OCI-LY3 (cell line): ENCODE data around the gene DAZAP1.

Experiments used
- H2AFZ ChIP-seq: fragments of 200-600, 300-600 bp; shearing (Covaris generic); 2 replicates; pipeline ENCODE4 v1.6.0; 2014; ENCODE audit warnings: antibody characterized with exemption, low read depth, low read length
- H3K27ac ChIP-seq: fragments of 200-600, 300-600 bp; sonication (generic); 2 replicates; pipeline ENCODE4 v1.5.1; 2014; ENCODE audit warnings: mild to moderate bottlenecking, low read length, moderate library complexity, mixed read lengths
- H3K27me3 ChIP-seq: fragments of 200-600, 300-600 bp; sonication (generic); 2 replicates; pipeline ENCODE4 v1.6.1; 2014; ENCODE audit warnings: low read depth, low read length, mixed read lengths
- H3K36me3 ChIP-seq: fragments of 200-600, 300-600 bp; sonication (generic); replicated peaks from 2 replicates; pipeline ENCODE3; 2014; ENCODE audit warnings: low read depth, low read length, mixed read lengths
- H3K4me1 ChIP-seq: fragments of 300-600, 200-600 bp; sonication (generic); 2 replicates; pipeline ENCODE4 v1.6.1; 2014; ENCODE audit warnings: low read length, mixed read lengths
- H3K4me2 ChIP-seq: fragments of 200-600, 300-600 bp; sonication (generic); 2 replicates; pipeline ENCODE4 v1.6.1; 2014; ENCODE audit warnings: low read length, mixed read lengths
- H3K4me3 ChIP-seq: fragments of 300-600, 200-600 bp; sonication (generic); 2 replicates; pipeline ENCODE4 v1.5.1; 2014; ENCODE audit warnings: antibody characterized with exemption, mild to moderate bottlenecking, low read length, moderate library complexity
- H3K79me2 ChIP-seq: fragments of 300-600, 200-600 bp; shearing (Covaris generic); 2 replicates; pipeline ENCODE4 v1.6.1; 2014; ENCODE audit warnings: mild to moderate bottlenecking, low read length, mixed read lengths
- H3K9ac ChIP-seq: fragments of 300-600, 200-600 bp; shearing (Covaris generic); 2 replicates; pipeline ENCODE4 v1.6.0; 2014; ENCODE audit warnings: mild to moderate bottlenecking, low read length, moderate library complexity
- H3K9me3 ChIP-seq: fragments of 200-600, 300-600 bp; shearing (Covaris generic); 2 replicates; pipeline ENCODE4 v1.6.1; 2014; ENCODE audit warnings: low read length, mixed read lengths; ENCODE audit not compliant: insufficient read depth
- H4K20me1 ChIP-seq: fragments of 200-600, 300-600 bp; sonication (generic); 2 replicates; pipeline ENCODE4 v1.6.1; 2016; ENCODE audit warnings: low read length, mixed read lengths; ENCODE audit not compliant: insufficient read depth
- EZH2phosphoT487 ChIP-seq: fragments of 200-600 bp; shearing (Covaris generic); IDR thresholded peaks from 2 replicates; pipeline ENCODE4 v1.6.1; 2018; ENCODE audit warnings: antibody characterized with exemption, mixed run types, low read depth
- TF ChIP-seq, protein P1 (sequence below): fragments of 200-600, 300-600 bp; sonication (generic); IDR thresholded peaks from 2 replicates; pipeline ENCODE4 v1.5.1; 2014; ENCODE audit warnings: antibody characterized with exemption, low read length, low read depth

DAZAP1 gene

DNA sequence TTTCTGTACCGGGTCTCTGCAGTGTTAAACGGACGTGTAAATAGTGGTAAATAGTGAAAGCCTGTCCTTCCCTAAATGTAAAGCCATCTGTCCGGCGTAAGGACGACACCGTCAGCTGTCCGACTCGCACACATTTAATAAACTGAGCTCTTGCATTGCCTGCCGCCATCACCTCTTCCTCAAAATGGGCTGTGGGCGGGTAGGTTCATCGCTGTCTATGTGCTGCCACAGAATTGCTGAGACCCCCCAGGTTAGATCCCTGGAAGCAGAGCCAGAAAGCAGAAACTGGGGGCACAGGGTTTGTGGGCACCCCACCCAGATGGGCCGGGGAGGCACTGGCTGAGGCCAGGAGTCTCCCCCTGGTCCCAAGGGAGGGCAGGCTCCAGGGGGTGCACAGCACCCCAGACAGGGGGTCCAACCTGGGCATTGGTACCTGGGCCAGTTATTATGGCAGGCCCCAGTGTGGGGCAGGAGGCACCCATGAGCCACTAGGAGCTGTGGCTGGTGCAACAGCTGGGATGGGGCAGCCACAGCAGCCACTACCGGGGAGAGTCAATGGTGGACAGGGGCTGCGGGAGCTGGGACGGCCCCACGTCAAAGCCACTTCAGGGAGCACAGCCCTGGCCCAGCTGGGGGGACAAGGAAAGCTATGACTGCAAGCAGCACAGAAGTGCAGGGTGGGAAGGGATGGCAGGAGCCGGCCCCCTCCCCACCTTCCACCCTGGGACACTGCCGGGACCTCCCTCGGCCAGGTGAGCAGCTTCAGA lies 65.9 kb downstream of the DAZAP1 start:
- TF ChIP-seq, protein P1, sequence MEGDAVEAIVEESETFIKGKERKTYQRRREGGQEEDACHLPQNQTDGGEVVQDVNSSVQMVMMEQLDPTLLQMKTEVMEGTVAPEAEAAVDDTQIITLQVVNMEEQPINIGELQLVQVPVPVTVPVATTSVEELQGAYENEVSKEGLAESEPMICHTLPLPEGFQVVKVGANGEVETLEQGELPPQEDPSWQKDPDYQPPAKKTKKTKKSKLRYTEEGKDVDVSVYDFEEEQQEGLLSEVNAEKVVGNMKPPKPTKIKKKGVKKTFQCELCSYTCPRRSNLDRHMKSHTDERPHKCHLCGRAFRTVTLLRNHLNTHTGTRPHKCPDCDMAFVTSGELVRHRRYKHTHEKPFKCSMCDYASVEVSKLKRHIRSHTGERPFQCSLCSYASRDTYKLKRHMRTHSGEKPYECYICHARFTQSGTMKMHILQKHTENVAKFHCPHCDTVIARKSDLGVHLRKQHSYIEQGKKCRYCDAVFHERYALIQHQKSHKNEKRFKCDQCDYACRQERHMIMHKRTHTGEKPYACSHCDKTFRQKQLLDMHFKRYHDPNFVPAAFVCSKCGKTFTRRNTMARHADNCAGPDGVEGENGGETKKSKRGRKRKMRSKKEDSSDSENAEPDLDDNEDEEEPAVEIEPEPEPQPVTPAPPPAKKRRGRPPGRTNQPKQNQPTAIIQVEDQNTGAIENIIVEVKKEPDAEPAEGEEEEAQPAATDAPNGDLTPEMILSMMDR: no peak
- TF ChIP-seq EZH2phosphoT487: no peak
- Histone ChIP-seq H3K79me2 (peaks cover 23% of the 10 kb centered on the region), H4K20me1 (peaks cover 30% of the 10 kb centered on the region), H3K27me3 (no peaks in the 10 kb centered on the region), H3K4me1 (peaks cover 6% of the 10 kb centered on the region; the same call in 1 of the 2 replicates), H3K4me3 (no peak overlapping the region), H3K4me2 (no peak overlapping the region), H2AFZ (no peak overlapping the region), H3K9me3 (no peaks in the 10 kb centered on the region), H3K9ac (no peak overlapping the region), H3K27ac (no peak overlapping the region), H3K36me3 (peaks cover 17% of the 10 kb centered on the region)

DNA sequence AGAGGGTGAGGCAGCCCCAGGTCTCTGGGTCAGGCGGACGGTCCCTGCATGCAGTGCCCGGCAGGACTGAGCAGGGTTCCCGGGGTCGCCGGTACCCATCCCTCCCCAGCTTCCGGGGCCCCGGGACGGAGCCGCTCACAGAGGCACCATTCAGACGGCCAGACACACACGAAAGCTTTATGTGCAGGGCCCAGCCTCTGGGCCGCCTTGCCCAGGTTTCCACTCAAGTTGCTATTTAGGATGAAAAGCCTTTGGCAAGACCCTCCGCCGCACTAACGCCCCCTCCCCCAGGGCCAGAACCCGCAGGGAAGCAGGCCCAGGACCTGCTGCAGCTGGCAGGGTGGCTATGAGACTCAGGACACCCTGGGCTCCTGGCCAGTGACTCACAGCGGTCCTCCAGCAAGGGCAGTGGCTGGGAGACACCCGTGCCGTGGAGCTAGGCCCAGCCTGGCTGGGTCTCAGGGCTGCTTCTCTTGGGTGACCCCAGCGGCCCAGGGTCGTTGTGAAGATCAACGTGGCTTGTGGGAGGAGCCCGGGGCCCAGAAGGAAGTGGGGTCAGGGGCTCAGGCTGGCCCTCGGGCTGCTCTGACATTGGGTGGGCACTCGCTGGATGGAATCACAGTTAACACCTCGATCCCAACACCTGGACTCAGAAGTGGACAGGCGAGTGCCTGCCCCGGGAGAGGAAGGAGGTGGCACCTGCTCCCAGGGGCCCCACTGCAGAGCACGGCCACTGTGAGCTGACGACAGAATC lies 66.8 kb downstream of the DAZAP1 start:
- peaks cover 6% of the 10 kb centered on the region; the same call in 1 of the 2 replicates for H3K4me1 ChIP-seq
- no peak overlapping the region for H2AFZ ChIP-seq
- peaks cover 30% of the 10 kb centered on the region for H4K20me1 ChIP-seq
- no peak overlapping the region for H3K27ac ChIP-seq
- H3K9me3 ChIP-seq: no peaks in the 10 kb centered on the region
- H3K27me3 ChIP-seq: no peaks in the 10 kb centered on the region
- H3K79me2 ChIP-seq: peaks cover 30% of the 10 kb centered on the region
- no peak overlapping the region for H3K4me2 ChIP-seq
- peaks cover 17% of the 10 kb centered on the region for H3K36me3 ChIP-seq
- H3K9ac ChIP-seq: no peak overlapping the region
- H3K4me3 ChIP-seq: no peak overlapping the region
- TF ChIP-seq EZH2phosphoT487: no peak
- TF ChIP-seq, protein P1: no peak

DNA sequence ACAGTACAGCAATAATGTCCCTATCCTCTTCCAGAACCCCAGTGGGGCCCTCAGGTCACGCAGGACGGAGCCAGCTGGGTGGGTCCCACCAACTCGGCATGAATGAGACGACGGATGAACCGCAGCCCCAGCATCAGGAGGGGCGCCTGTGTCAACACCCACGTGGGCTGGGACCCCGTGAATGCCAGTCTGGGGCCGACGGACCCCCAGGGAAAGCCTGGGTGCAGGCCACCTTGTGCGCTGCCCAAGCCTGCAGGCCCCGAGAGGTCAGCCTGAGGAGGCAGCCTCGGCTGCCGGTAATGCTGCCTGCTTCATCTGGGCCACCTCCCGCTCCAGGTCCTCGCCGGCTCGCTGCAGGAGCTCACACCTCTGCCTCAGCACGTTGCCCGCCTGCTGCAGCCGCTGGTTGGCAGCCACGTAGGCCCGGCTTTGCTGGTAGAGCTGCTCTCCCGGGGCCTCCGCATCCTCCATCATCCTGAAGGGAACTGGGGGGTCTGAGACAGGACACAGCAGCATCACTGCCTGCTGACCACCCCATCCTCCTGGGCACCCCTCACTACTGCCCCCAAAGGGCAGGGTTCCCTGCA lies 67.5 kb downstream of the DAZAP1 start:
- H3K4me1 ChIP-seq: peaks cover 6% of the 10 kb centered on the region; the same call in 1 of the 2 replicates
- H3K27ac ChIP-seq: no peak overlapping the region
- no peak overlapping the region for H3K9ac ChIP-seq

More for the DNA sequence above, 67.5 kb downstream of the DAZAP1 start:
- Histone ChIP-seq H3K36me3 (peaks cover 17% of the 10 kb centered on the region), H4K20me1 (peaks cover 30% of the 10 kb centered on the region), H3K4me2 (no peak overlapping the region), H3K9me3 (no peaks in the 10 kb centered on the region), H3K27me3 (no peaks in the 10 kb centered on the region), H3K79me2 (peaks cover 30% of the 10 kb centered on the region), H3K4me3 (no peak overlapping the region), H2AFZ (no peak overlapping the region)
- TF ChIP-seq, protein P1: no peak
- TF ChIP-seq EZH2phosphoT487: no peak
